Activated T-cell treated with anti-CD3 and anti-CD28 coated beads, Interleukin-2, amount 50 U/mL, for 48 hours (primary cell): Measurements from ENCODE around the gene PDLIM5.
"Not testable (repeated sequence)": the region's sequence is repeated elsewhere in the genome, so short reads cannot be mapped to it uniquely, and the experiment has no call there.

Experiments used
- DNase-seq, 2 experiments: peaks; one replicate each; pipeline ENCODE4 v3.0.0-alpha.2; 2020

PDLIM5 gene

DNA sequence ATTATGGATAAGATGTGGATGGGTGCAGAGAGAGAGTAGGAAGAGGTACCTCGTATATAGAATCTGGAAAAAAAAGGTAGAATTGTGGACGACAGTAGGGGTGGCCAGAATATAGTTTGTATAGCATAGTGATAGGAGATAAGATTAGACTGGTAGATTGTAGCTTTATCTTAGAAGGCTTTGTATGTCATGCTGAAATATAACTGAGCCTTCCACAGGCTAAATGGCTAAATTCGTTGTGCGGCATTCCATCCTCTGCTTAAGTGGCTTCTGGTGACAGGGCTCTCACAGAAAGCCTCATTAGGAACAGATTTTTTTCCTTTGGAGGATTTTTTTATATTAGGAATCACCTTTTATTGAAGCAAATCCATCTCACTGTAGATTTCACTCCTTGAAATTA lies 163.7 kb downstream of the PDLIM5 start:
- DNase-seq, result no peak

DNA sequence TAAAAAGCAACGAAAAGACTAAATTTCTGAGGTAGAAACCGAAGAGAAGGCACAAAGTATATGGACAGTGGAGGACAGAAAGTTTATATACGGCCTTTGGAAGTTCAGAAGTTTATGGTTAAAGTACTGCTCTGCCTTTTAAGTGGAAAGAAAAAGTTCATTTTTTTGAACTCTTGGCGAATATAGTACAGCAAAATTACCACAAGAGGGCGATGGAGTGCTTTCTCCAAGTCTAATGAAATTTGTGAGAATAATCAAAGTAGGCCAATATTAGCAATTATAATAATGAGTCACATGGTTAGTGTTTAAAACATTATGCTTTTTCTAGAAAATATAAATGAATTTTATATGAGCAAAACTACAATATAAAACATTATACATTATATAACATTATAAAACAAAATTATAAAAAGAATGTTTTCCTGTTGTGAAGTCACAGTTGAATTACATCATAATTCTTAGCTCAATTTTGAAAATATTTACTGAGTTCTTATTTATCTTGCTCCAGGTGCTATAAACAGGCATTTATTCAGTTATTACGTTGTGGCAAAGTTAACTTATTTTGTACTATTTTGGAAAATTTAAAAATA lies 169.8 kb downstream of the PDLIM5 start:
- no peak for DNase-seq

DNA sequence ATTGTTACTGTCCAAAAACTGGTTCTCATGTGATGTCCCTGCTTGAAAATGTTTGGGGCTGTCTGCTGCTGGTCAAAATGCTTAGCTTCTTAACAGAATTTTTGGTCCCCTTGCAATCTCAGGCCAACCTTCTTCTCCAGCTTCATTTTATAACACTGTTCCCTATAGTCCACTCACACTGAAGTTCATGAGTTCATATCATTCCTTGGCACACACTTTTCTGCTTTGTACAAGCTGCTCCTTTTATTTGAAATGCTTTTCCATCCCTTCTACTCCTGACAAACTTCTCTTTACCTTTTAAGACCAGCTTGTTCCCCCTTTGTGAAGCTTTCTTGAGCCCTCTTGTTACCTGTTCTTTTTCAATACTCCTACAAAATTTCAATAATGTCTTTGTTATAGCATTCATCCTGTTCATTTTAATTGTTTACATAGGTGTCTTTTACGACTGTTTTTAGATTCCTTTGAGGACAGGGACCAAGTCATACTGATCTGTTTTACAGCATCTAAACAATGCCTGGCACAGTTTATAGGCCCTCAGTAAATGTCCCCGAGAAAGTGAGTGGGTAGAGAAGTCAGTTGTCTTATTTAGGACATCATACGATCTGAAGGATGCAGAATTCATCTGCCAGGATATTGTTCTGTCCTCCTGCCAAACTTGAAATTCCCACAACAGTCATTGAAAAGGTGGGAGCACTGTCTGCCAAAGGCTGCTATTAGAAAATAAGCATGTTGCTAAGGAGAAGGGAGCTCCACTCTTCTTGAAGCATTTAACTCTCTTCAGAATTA lies 171.6 kb downstream of the PDLIM5 start:
- DNase-seq, result no peak

DNA sequence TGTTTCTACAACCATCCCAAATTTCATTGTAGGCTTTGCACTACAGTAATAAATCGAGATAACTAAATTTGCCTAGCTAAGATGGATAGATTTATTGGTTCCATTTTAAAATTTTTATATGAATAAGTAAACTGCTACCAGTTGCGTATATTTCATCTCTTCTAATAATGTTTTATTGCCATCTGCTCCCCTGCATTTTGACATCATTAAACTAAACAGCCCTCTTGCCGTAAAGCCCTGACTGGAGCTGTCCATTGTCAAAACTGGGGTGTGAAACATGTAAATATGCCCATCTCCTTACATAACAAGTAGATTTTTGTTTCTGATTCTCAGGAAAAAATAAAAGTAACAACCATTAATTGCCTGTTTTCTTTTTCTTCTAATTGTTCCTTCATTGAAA lies 175.2 kb downstream of the PDLIM5 start:
- DNase-seq, result no peak

DNA sequence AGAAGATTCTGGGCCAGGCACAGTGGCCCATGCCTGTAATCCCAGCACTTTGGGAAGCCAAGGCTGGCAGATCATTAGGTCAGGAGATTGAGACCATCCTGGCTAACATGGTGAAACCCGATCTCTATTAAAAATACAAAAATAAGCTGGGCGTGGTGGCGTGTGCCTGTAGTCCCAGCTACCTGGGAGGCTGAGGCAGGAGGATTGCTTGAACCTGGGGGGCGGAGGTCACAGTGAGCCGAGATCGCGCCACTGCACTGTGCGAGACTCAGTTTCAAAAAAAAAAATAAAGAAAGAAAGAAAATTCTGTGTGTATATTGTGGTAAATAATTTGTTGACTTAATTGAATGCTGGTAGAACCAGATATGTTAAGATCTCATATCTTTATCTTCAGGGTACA lies 177.3 kb downstream of the PDLIM5 start:
- not testable (repeated sequence) for DNase-seq

DNA sequence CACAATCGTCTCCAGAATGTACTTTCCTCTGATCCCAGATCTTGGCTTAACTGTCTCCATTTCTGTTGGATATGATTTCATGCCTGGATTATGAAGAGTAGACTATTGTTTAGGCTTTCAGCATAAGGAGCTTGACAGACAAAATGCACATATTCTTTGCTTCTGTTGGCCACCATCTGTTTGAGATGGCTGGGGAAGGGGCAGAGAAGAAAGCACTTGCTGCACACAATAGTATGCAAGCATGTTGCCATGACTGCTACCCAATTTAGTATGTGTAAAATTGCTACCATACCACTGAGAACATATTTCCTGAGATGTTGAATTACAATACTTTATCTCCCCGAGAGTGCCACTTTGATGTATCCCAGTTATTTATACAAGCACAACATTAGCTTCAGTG lies 178.1 kb downstream of the PDLIM5 start:
- DNase-seq, result no peak

DNA sequence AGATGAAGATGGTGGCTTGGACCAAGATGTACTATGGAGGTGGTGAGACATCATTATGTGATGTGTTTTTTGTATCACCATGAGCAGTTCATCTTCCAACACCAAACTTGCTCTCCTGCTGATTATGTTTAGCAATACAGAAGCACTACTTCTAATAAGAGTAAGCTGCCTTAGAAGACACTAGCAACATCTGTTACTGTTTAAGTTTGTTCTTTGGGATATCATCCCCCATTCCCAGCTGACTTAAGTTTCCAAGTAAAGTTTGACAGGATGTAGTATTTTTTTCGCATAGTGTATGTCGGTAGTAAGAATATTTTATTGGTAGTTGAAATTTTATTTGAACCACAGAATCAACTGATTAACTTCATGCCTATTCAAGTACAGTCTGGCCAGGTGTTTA lies 182.5 kb downstream of the PDLIM5 start:
- no peak for DNase-seq

DNA sequence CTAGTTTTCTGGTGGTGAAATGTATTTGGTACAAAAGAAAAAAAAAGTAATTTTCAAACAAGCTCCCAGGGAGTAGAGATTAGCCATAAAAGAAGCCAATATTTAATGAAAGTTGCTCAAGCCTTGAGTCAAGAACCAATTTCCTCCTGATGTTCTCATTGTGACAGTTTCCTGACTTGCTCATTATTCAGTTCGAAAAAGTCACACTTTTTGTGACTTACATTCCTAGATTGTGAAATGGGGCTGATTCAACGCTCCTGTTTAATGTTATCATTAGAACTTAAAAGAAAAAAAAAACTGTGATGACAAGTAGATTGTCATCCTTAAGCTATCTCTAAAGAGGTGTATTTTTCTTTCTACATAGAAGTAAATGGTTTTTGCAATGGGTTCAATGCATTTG lies 183.4 kb downstream of the PDLIM5 start:
- no peak for DNase-seq

DNA sequence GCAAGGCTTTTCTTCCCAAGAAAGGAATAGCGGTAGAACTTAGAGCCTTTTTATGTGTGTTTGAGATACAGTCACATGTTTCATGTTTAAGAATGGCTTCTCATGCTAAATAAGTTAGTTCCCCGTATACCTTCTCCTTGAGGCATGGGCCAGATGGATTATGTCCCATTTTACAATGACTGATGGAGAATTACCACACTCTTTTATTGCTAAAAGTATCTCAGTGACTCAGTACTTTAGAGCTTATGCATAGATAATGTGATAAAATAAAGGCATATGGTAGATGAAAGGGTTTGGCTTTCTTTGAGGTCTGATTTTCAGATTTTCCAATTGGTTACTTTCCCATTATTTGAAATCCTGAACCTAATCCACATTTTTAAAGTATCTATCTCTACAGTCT lies 184.3 kb downstream of the PDLIM5 start:
- no peak for DNase-seq

DNA sequence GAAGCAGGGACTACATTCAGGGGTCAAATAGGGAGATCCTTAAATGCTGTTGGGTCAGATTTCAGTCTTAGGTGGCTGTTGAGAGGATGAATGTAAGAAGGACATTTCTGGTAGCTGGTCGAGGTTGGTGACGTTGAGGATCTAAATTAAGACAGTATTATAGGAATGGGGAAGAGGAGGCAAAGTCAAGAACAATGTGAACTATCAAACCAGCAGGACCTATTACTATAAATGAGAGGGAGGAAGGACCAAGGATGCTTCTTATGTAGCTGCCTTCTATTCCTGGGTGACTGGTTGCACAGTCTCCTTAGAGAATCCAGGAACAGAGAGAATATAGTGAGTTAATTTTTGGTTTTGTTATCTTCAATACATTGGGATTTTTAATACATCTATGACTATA lies 187.6 kb downstream of the PDLIM5 start:
- no peak for DNase-seq

DNA sequence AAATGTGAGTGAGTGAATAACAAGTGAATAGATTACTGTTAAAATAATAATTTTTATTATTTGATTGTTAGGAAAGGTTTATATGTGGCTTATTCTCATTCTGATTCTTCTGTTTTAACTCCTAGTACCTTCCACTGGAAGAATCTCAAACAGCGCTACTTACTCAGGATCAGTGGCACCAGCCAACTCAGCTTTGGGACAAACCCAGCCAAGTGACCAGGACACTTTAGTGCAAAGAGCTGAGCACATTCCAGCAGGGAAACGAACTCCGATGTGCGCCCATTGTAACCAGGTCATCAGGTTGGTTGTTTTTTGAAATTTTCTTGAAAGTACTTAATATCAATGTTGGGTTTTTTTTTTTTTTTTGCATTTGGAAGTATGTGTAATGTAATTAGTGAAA lies 188.4 kb downstream of the PDLIM5 start:
- no peak for DNase-seq

DNA sequence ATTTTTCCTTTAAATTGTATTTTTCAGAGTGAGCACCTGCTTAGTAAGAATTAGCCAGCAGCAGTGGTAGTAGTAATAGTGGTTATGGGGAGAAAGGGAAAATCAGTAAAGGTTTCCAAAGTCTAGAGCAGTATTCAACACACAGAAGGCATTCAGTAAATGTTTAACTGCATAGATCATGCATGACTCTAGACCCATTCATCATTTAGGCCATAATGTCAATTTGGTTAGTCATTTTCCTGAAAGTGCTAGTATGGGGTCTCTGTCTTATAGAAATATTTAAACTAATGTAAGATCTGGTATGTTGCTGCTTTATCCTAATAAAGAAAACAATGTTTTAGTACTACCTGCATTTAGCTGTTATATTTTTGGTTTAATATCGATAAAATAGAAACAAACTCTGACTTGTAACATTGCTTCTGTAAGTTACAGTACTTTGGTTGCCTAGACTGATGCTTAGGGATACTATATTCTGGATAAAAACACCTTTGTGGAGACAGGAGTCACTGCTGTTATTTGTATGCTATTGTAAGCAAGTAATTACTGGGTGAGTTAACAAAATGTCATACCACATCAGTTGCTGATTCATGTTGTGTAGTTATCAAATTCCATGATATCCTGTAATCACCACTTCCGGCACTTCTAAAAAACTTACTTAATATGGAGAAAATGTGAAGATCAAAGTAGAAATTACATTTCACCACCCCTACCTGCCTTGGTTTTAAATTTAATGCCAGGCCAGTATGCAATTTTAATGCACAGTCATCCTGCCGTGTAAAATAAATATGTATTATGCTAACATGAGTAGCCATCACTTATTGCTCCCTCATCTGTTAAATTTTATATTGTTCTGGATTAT lies 190.2 kb downstream of the PDLIM5 start:
- DNase-seq, result no peak

DNA sequence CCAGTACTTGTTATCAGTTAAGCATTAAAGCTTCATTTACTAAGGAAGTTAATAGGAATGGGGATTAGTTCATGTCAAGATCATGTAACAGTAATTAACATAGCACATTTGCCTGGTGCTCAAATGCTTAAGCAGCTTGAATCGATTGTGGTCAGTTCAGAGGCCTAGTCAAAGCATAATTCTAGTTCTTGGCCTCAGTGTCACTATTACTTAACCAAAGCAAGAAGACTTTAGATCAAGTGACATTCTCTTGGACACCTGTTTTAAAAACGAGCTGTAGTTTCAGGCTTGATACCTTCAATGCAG lies 190.8 kb downstream of the PDLIM5 start:
- DNase-seq, result no peak

DNA sequence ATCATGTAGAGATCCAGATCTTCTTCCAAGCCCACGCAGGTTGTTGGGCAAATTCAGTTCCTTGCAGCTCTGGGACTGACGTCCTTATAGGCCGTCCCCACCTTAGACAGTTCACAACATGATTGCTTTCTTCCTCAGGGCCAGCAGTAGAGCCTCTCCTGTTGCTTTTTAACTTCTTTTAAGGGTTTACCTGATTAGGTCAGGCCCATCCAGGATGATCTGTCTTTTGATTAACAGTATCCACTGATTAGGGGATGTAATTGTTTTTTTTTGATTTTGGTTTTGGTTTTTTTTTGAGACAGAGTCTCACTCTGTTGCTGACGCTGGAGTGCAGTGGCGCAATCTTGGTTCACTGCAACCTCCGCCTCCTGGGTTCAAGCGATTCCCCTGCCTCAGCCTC lies 197.0 kb downstream of the PDLIM5 start:
- DNase-seq, result no peak

DNA sequence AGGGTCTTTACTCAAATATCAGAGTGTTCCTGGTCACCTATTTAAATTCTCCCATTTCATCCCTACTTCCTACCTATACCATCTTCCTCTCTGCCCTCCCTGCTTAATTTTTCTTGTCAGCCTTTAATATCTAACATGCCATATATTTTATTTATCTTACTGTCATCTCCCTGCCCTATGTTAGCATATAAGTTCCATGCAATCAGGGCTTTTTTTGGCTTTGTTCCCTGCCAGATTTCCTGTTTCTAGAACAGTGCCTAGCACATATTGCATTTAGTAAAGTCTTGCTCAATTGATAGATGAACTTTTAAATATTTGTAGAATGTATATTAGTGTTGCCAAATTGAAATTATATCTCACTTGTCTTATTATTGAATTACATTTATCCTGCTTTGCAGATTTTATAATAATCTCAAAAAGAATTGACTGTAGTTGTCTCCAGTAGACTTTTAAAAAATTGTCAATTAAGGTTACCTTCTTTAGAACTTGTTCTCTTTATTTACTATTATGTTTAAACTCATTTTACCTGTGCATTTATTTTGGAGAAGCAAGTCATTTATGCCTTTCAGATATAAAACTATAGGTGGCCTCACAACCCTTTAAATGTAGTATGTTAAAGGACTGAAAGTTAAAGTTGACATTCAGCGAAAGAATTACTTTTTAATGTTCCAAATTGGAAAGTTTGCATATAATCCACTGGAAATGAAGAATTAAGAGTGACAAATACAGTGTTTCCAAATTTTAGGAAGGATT lies 197.8 kb downstream of the PDLIM5 start:
- no peak for DNase-seq

DNA sequence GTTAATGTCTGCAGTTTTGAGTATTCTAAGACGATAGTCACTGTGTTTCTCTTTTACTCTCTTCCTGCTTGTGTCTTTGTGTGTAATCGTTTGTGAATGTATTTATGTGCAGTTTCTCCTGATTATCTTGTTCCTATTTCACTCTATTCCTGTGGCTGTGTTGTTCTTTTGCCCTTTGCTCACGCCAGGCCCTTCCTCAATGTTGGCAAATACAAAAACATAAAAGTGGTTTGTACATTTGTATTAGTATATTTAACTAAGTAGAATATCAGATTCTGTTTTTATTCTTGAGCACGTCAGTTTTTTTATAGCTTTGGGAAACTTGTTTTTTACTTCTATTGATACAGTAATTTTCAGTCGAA lies 198.4 kb downstream of the PDLIM5 start:
- no peak for DNase-seq

DNA sequence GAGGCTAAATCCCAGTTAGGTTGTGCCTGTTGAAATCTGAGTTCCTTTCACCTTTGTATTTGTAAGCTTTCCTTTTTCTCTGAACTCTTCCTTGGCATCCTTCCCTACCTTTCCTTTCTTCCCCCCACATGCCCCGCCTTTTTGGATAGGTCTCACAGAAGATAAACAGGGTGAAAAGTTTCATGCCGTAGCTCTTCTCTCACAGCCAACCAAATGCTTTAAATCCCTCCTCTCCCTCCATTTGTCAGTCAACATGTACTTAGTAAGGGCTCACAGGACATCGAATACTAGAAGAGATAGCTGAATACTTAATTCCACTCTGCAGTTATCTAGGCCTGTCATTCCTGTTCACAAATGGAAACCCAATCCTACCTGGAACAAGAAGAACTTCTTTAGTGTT lies 198.9 kb downstream of the PDLIM5 start:
- no peak for DNase-seq

DNA sequence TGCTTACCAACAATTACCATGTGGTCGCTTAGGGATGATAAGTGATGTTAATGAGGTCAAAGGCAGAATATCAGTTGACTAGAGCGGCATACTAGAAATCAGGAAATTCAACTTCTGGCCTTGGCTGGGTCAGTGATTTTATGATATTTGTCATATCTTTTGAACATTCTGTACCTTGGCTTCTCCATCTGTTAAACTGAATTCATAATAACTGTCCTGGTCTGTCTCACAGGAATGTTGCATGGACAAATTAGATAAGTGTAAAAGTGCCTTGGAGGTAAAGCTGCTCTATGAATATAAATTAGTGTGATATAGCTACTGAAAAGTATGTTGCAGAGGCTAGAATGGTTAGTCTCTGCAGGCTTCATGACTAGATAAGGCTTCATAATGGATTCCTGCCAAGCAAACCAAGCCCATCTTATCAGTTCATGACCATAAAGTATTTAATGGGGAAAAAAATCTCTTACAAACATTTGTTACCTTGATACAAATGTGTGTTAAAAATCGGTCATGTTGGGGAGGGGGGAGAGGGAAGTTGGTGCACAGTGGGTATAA lies 201.4 kb downstream of the PDLIM5 start:
- DNase-seq, result no peak

DNA sequence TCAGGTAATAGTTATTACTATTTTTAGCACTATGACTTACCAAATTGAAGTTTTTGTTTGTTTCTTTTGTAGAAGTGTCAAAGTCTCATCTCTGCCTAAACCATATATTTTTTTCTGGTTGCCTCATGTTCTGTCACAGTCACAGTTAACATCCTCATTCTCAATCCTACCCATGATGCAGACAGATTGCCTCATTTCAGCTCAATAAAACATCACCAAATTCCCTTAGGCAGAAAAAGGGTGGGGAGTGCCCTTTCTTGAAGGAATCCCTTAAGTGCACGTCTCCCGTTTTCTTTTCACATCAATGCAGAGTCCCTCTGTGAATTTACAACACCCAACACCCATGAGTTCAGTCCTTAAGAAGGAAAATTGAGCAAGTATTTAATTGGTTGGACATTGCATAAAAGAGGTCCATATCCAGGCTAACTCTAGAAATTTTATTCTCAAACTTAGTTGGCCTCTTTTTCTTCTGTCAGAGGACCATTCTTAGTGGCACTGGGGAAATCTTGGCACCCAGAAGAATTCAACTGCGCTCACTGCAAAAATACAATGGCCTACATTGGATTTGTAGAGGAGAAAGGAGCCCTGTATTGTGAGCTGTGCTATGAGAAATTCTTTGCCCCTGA lies 202.4 kb downstream of the PDLIM5 start:
- no peak for DNase-seq

DNA sequence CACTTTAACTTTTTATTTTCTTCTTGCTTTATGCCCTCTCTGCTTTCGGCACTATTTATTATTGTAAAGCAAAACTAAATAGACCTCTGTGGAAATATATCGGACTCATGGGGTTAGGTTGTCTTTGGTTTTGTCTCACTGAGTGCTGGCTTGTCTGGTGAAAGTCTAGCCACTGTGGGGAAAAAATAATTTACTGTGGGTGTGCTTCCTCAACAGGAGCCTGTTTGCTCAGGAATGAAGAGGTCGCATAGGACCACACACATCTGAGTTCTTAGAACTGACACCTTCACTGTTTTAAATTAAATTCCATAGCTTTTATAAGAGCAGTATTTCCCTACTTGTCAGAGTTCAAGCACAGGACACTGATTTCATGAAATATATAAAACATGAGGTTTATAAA lies 203.0 kb downstream of the PDLIM5 start:
- DNase-seq, result no peak

DNA sequence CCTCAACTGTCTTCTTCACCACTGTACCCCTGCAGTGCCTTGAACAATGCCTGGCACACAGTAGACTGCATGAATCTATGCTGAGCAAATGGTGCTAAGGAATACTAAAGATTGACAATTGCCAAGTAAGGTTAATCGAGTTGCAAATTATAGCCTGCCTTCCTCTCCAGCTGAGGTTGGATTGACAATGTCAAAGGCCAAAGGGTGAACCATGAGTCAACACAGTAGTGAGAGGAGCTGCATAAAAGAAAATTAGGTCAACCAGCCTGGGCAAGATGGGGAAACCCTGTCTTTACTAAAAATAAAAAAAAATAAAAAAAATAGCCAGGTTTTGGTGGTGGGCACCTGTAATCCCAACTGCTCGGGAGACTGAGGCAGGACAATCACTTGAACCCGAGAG lies 208.9 kb downstream of the PDLIM5 start:
- no peak for DNase-seq

DNA sequence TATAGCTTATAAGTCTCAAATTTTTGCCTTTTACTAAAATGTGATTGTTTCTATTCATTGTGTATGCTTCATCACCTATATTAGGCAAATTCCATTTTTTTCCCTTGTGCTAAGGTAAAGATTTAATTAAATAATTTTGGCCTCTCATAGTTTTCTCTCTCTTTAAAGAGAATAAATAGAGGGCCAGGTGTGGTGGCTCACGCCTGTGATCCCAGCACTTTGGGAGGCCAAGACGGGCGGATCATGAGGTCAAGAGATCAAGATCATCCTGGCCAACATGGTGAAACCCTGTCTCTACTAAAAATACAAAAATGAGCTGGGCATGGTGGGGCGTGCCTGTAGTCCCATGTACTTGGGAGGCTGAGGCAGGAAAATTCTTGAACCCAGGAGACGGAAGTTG lies 213.3 kb downstream of the PDLIM5 start:
- not testable (repeated sequence) for DNase-seq
